Raji (cell line): ENCODE results near the gene AKNA.

Experiments
- POLR2A ChIP-seq: IDR thresholded peaks from 2 replicates; pipeline ENCODE4 v1.6.1; 2011; ENCODE audit warnings: low read depth, low read length, control low read depth; ENCODE audit not compliant: insufficient read depth

Gene AKNA

DNA sequence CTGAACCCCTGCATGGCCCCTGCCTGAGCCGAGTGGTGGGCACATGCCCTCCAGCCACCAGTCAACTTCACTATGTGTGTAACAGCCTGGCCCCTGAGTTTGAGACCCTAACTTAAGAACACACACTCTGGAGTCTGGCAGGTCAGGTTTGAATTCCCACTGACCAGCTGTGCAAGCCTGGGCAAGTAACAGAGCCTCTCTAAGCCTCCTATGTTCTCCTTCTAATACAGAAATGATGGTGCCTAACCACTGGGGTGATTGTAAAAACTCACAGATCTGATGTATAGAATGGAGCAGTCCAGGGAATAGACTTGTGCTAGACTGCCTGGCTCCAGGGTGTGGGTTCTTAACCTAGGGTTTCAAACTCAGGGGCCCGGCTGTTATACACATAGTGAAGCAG, 16.7 kb upstream of the AKNA start:
- TF ChIP-seq POLR2A = no peak

DNA sequence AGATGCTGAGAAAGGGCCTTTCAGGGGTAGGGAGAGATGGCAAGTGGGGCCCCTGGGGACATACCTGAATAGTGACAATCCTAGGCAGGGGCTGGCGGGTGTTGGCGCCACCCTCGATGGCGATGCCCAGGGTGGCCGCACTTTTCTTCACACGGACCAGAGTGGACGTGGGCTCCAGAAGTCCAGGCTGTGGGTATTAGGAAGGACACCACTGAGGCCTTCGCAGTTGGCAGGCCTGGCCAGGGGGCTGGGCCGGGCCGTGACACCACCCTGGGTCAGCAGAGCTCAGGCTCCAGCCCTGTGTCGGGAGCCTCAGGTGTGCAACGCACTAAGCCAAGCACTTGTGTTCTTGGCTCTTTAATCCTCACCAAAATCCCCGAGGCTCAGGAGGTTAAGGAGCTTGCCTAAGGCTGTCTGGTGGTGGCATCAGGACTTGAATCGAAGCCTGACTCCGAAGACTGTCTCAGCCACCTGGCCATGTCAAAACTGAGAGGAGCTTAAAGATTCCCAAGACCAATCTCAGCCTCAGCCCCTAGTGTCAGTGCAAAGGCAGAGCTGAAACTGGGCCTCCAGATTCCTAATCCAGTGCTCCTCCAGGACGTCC, 15.5 kb upstream of the AKNA start:
- TF ChIP-seq POLR2A = no peak

DNA sequence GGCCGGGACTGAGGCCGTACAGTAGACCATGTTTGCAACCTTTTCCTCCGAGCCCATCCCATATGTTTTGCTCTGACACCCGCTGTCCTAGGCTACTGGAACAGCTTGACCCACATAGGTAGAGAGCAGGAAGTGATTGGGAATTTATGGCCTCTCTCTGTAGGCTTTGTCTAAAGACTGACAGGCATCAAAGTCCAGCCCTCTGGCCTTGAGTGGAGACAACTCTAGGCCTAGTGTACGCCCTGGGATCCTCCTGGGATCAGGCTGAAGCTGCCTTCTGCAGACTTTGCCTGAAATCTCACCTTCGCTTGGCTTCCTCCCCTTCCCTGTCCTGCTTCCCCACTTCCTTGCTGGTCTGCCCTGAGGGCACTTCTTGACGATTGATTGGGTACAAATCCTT, 13.6 kb upstream of the AKNA start:
- TF ChIP-seq POLR2A = no peak

DNA sequence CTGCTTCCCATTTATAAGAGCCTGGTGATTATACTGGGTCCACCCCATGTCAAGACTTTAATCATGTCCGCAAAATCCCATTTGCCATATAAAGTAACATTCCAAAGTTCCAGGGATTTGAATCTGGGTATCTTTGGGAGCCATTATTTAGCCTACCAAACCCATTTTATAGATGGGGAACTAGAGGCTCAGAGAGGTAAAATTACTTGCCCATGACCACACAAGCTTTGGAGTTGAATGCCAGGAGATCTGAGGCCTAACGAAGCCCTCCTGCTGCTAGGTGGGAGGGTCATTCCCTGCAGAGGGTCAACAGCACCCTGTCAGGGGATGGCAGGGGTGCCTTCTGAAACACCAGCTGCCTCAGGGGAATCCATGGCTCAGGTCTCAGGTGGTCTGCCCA, 13.0 kb upstream of the AKNA start:
- no peak for TF ChIP-seq POLR2A

DNA sequence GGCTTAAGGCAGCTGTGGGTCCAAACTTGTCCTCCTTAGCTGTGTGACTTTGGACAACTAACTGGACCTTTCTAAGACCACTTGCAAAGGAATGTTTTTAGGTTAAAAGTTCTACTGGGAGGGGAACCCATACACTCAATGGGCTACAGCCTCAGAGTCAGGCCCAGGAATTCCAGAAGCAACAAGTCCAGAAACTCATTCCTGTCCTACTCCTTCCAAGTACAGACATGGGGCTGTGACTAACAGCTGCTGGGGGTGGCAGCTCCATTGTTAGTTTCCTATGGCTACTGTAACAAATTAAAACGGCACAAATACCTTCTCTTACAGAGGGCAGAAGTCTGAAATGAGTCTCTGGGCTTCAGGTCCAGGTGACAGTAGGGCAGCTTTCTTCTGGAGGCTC, 12.4 kb upstream of the AKNA start:
- no peak for TF ChIP-seq POLR2A

DNA sequence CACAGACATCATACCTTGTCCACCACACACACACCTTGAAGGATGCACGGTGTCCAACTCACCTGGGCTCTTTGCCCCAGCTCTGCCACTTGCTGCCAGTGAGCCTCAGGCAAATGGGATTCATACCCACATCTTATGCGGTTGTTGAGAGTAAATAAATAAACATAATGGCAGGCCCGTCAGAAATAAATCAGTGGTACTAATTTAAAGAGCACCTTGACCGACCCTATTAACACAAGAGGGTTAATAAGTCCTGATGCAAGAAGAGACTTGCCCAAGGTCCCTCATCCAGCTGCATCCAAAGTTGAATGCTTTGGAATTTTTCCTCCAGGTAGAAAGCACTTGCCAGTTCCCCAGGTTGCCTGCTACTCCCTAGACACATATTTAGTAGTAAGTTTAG, 11.6 kb upstream of the AKNA start:
- TF ChIP-seq POLR2A = no peak

DNA sequence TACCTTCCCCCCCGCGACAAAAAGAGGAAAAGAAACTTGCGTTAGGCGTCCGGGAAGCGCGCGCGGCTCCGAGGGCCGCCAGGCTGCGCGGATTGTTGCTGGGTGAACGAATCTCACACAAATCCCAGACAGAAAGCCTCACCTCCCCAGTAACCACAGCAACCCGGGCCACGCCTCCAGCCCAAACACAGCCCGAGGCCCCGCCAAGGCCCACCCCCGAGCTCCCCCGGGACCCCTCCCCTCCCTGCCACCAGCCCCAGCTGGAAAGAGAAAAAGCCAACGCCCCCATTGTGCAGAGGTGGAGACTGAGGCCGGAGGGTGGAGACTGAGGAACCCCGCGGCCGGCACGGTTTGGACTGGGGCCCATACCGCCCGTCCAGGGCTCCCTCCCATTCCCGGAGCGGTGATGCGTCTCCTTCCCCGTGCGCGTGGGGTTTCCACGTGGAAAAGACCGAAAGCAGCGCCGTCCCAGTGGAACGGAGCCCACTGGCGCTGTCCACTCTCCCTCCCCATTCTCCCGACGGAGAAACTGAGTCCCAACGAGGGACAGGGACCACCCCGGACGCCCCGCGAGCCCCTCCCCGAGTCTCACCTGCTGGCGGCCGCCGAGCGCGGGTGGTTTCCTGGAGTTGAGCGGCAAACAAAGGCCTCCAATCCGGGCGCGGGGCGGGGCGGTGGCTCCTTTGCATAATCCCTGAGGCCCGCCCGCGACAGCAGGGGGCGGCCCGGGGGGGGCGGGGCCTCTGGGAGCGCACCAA, 10.2 kb upstream of the AKNA start:
- peak; percentile 62 for TF ChIP-seq POLR2A

DNA sequence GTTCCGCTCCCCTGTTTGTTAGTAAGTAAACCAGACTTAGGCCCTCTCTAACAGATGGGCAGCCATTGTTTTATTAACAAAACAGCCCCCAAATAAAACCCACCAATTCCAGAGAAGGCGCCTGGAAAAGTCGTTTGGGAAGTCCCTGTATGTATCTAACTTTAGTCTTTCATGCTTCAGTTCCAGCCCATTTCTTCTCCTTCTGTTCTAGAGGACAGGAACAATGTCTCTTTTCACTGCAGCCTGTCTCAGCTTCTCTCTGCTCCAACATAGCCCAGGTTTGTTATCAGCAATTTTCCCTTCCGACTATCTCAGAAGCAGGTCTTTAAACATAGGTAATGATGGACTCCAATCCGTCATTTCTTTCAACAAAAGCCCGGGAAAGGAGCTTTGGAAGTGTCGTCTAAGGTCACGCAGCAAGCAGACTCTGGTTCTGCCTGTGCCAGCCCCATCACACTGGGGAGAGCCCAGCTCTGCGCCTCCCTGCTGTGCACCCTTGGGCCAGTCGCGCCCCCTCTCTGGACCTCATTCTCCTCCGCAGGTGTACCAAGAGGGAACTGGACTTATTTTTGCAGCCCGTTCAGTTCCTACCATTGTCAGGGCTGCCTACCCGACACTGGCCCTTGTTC, 9.6 kb upstream of the AKNA start:
- TF ChIP-seq POLR2A = no peak

DNA sequence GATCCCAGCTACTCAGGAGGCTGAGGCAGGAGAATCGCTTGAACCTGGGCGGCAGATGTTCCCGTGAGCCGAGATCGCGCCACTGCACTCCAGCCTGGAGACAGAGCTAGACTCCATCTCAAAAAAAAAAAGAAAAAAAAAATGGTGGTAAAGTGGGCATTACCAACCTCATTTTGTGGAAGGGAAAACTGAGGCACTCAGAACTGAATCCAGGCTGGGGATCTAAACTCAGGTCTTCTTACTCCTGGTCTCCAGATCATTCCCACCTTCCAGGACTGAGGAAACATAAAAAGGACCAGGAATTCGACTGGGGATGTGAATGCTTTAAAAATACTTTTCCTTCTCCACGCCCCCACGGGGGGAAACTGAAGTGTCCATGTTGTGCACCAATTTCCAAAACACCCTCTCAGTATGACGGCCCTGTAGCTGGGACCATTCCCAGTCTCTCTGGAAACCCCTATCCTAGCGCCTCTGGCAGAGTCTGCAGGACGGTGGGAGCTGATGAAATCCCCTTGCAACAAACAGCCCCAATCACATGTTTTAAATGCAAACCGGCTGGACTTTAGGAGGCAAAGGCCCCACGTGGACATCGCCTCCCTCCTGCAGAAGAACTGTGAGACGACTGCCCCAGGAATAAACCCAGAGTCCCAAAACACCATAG, 8.9 kb upstream of the AKNA start:
- no peak for TF ChIP-seq POLR2A

DNA sequence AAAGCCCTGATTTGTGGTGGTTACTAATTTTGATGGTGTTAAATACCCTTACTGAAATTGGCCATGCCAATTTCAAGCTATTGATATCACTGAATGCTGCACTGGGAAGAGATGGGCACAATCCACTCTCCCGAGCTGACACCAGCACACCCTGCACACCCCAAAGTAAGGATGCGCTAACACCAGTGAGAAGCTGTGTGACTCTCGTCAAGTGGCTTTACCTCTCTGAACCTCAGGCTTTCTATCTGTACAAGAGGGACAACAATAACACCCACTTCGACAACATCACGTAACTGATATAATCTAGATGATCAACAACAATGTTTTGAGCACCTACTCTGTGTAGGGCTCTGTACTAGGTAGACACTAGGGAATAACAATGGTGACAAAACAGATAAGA, 8.0 kb upstream of the AKNA start:
- TF ChIP-seq POLR2A = no peak

DNA sequence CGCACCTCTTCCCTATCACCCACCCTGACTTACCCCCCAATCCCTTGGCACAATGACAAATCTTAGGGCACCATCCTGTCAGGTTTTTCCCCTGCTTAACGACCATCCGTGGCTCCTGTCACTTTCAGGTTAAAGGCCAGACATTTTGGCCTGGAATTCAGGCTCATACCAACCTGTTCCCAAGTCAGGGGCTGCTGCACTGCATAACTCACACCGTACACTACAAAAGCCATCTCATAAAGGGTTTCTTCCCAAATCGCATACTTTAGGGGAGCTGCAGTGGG, 7.5 kb upstream of the AKNA start:
- no peak for TF ChIP-seq POLR2A

DNA sequence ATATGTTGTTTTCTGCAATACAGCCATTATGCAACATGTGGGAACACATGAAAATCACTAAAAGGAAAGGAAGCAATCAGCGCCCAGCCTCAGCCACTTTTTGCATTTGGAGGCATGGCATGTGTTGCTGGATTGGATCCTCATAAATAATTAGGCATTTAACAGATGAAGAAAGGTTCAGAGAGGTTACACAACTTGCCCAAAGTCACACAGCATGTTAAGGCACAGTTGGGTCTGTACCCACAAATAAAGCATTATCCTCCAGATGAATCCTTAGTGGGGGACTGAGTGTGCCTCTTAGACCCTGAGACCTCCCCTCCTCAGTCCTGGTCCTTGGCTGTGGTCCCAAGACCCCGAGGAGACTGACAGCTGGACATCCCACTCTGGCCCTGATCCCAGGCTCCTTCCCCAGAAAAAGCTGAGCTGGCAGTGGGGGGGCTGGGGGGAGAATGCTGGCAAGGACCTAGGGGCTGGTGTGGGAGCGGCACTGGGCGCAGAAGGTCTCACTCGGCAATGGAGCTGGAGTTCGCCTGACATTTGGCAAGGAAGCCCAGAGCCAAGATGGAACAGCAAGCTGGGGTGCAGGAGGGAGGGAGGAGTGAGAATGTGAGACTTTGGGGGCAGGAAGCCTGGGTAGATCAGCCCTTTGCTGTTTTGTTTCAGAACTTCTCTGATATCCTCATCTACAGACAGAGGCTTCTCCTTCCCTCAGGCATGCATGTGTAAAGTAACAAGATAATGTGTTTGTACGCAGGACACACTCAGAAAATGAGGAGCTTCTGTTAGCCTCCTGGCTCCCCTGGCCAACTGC, 6.9 kb upstream of the AKNA start:
- TF ChIP-seq POLR2A = no peak

DNA sequence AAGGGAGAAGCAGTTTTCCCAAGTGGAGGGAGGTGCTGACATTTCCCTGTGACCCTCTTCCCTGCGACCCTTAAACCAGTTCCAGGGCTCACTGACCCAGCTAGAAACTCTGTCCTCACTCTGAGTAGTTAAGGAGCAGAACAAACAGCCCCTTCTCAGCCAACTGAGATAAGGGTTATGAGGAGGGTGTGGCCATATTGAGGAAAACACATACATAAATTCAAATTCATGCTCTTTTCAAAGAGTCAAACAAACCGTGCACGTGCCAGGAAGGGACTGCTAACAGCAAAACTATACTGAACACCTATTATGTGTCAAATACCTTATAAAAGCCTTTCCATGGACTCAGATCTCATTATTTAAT, 4.9 kb upstream of the AKNA start:
- TF ChIP-seq POLR2A = no peak

DNA sequence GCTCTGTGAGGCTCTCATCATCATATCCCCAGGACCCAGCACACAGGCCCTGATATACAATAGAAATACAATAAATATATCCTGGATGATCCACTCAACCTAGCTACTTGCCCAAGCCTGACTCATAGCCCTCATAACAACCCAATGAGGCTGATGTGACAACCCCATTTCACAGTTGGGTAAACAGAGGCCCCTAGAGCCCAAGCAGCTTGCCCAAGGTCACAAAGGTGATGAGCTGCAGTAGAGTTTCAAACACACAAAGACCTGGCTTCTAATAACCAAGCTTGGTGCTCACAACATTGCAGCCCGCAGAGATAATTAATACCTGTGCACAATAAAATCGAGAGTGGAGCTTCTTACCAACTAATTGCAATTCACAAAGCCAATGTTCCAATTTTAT, 3.2 kb upstream of the AKNA start:
- no peak for TF ChIP-seq POLR2A

DNA sequence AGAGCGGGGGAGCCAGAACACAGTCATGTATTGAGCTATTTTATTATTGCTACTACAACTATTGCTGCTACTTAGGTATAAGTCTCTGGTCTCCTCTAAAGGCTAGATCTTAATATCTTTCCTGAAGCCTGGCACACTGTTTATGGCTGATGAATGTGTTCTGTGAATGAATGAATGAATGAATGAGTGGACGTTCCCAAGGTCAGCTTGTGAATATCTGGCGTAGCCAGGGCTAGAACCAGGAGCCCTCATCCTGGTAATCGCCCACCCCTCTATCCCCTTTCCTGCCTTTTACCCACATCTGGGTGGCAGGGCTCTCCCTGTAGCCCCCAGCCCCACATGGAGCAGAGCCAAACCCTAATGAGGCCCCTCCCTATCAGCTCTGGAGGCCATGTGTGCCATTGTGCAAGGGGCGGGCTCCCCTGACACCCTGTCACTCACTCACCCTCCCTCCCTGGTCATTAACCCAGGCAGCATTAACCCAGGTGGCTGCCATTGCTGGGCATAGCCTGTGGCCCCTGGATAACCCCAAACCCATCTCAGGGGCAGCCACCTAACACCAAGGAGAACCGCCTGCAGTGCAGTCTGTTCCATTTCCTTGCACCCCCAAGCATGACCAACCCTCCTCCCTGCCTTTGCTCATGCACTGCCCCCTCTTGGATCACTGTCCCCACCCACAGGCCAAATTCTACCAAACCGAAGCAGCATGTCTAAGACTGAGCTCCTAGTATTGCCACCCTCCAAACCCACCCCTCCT, 2.0 kb upstream of the AKNA start:
- no peak for TF ChIP-seq POLR2A
